Central memory CD8-positive, alpha-beta T cell (primary cell): ENCODE results near the gene PAX4.

Experiments
- ATAC-seq: fragments of 150-1000 bp; cut with Tn5 transposase; replicated peaks from 2 replicates; pipeline ENCODE4 v1.10.0; 2022; ENCODE audit warnings: mild to moderate bottlenecking, moderate FRiP score, moderate number of reproducible peaks; ENCODE audit not compliant: poor library complexity, severe bottlenecking; ENCODE audit errors: extremely low read depth
- DNase-seq, 2 donors: peaks; one replicate each; pipeline ENCODE4 v3.0.0; 2021; ENCODE audit warnings: low spot score in 2 of 2
- H3K27ac Mint-ChIP-seq: one replicate; pipeline ENCODE4 v1.8.0; 2022; ENCODE audit warnings: low read depth, mild to moderate bottlenecking, moderate library complexity, mixed read lengths
- H3K27me3 Mint-ChIP-seq: one replicate; pipeline ENCODE4 v1.8.0; 2022; ENCODE audit warnings: mixed read lengths
- H3K36me3 Mint-ChIP-seq: one replicate; pipeline ENCODE4 v1.8.0; 2022; ENCODE audit warnings: mild to moderate bottlenecking, moderate library complexity, mixed read lengths; ENCODE audit not compliant: insufficient read depth
- H3K4me1 Mint-ChIP-seq: one replicate; pipeline ENCODE4 v1.8.0; 2022; ENCODE audit warnings: mixed read lengths
- H3K4me3 Mint-ChIP-seq: one replicate; pipeline ENCODE4 v1.8.0; 2022; ENCODE audit warnings: mild to moderate bottlenecking, moderate library complexity, mixed read lengths
- H3K9me3 Mint-ChIP-seq: one replicate; pipeline ENCODE4 v1.8.0; 2022; ENCODE audit warnings: mixed read lengths

Gene PAX4, protein sequence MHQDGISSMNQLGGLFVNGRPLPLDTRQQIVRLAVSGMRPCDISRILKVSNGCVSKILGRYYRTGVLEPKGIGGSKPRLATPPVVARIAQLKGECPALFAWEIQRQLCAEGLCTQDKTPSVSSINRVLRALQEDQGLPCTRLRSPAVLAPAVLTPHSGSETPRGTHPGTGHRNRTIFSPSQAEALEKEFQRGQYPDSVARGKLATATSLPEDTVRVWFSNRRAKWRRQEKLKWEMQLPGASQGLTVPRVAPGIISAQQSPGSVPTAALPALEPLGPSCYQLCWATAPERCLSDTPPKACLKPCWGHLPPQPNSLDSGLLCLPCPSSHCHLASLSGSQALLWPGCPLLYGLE

DNA sequence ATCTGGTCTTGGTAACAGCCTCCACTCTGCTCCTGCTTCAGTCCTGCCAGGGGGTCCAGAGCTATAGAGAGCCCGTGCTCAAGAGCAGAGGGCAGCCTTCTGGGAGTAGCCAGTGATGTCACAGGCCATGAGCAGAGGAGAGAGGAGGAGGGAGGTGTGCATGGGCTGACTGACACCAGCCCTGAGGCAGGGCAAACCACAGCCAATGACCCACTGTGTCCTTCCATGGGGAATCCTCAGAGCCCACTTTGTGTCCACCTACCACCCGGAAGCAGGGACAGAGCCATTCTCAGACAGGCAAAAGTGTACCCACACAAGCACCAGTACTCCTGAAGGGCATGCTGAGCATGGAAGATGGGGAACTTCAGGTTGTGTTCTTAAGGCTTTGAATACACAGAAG, at the start of gene PAX4:
TSS of gene PAX4 (minus strand) at position 101 of the 400 bp plus-strand sequence. CDS start 2,214 bp downstream, outside the sequence.
- peaks cover 93% of the 10 kb centered on the region for H3K27me3 Mint-ChIP-seq
- no peaks in the 10 kb centered on the region for H3K9me3 Mint-ChIP-seq
- no peak within 1 kb of the TSS for H3K27ac Mint-ChIP-seq
- DNase-seq (no peak), ATAC-seq (no peak)
- no peaks in the 10 kb centered on the region for H3K36me3 Mint-ChIP-seq
- peaks cover 14% of the 10 kb centered on the region for H3K4me1 Mint-ChIP-seq
- no peak within 1 kb of the TSS for H3K4me3 Mint-ChIP-seq

DNA sequence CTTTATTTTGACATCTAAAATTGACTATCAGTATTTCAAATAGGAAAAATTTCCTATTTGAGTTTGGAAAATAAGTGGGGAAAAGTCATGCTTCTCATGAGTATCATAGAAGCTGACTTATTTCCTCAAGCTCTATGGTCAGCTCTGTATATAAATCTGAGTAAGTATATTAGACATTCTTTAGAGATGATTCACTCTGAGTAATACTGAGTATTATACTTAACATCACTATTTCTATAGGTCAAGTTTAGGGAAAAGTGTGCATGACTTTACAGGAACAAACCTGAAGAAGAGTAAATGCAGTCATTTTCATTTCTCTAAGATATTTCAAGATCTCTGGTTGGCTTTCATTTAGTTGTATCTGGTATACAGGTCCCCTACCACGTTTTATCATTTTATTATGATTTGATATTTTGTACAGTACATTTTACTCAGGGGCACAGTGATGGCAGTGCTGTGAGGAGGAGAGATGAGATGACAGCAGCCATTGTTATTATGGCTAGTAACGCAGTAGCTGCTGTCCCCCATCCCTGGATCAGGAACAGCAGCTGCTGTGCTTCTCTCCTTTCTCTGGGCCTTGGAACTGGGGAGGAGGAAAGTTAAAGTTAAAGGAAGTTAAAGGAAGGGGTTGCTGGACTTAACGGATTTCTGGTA, 49.2 kb upstream of the PAX4 start:
- ATAC-seq, result no peak
- no peaks in the 10 kb centered on the region for H3K9me3 Mint-ChIP-seq
- peaks cover 7% of the 10 kb centered on the region for H3K36me3 Mint-ChIP-seq
- no peak for DNase-seq
- no peaks in the 10 kb centered on the region for H3K27me3 Mint-ChIP-seq
- H3K4me1 Mint-ChIP-seq, result peaks cover 70% of the 10 kb centered on the region
- H3K27ac Mint-ChIP-seq, result no peak overlapping the region
- H3K4me3 Mint-ChIP-seq, result no peak overlapping the region

DNA sequence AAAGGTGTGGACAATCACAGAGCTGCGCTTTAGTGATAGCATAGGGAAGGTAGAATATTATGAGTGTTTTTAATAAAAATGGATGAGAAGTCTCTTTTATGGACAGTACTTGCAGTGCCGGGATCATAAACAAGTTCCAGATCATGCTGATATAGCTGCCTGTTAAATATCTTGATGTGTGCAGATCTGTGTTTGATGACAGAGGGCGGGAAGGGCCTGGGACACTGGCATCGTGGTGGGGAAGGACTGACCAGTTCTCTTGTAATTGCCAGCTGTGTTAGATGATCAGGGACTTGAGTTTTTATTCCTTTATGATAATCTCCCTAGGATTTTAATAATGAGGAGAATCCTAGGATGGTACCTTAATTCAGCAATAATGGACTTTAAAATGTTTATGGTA, 48.7 kb upstream of the PAX4 start:
- H3K27me3 Mint-ChIP-seq, result no peaks in the 10 kb centered on the region
- no peak overlapping the region for H3K4me3 Mint-ChIP-seq
- peaks cover 7% of the 10 kb centered on the region for H3K36me3 Mint-ChIP-seq

DNA sequence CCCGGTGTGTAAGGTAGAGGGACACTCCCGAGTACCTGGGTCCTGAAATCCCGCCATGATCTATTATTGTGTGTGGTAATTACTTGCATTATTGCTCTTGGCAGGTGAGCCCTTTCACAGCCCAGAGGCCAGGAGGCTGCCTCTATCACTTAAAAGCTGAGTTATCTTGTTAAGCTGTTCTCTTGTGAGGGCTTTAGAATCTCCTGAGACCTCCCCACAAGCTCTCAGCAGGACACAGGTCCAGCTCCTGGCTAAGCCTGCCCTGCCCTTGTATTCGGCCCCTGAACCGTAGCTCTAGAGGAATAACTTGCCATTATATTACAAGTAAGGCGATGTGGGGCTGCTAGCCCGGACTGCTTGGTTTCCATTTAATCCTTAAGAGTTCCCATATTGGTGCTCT, 48.0 kb upstream of the PAX4 start:
- H3K27ac Mint-ChIP-seq, result no peak overlapping the region
- no peaks in the 10 kb centered on the region for H3K9me3 Mint-ChIP-seq
- no peaks in the 10 kb centered on the region for H3K27me3 Mint-ChIP-seq
- DNase-seq, result no peak
- H3K4me3 Mint-ChIP-seq, result no peak overlapping the region
- ATAC-seq, result no peak
- H3K4me1 Mint-ChIP-seq, result peaks cover 71% of the 10 kb centered on the region
- peaks cover 10% of the 10 kb centered on the region for H3K36me3 Mint-ChIP-seq

More for the DNA sequence above, 48.7 kb upstream of the PAX4 start:
- ATAC-seq (no peak), DNase-seq (no peak)
- no peak overlapping the region for H3K27ac Mint-ChIP-seq
- H3K4me1 Mint-ChIP-seq, result peaks cover 69% of the 10 kb centered on the region
- no peaks in the 10 kb centered on the region for H3K9me3 Mint-ChIP-seq

DNA sequence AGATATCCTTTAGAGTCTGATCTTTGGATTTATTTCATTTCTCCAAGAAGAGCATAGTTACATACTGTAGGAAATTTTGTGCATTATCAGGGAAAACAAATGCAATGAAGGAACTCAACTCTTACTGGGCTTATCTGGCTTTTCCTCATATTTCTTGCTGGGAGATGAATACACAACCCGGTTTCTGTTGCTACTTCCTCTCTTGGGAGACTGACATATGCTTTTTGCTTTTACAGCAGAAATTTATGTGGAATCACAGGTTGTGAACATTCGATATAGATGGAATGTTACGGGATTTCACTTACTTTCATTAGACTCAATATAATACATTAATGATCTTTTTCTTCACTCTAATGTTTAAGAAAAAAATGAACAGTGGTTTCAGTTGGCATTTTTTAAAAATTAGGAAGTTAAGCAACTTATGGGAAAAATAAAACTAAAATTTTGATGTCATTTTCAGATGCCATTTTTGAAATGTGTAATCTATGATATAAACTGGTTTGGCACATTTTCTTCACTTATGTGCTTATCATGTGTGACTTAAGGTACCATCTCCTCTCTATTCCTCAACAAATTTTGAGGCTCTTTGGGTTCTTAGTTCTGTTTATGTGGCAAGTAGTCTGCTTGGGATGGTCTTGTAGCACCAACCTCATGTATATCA, 41.2 kb upstream of the PAX4 start:
- Mint-ChIP-seq H3K27ac (no peak overlapping the region), H3K9me3 (no peaks in the 10 kb centered on the region), H3K27me3 (no peaks in the 10 kb centered on the region), H3K36me3 (peaks cover 11% of the 10 kb centered on the region), H3K4me1 (peaks cover 71% of the 10 kb centered on the region), H3K4me3 (no peak overlapping the region)
- DNase-seq, result no peak
- no peak for ATAC-seq

DNA sequence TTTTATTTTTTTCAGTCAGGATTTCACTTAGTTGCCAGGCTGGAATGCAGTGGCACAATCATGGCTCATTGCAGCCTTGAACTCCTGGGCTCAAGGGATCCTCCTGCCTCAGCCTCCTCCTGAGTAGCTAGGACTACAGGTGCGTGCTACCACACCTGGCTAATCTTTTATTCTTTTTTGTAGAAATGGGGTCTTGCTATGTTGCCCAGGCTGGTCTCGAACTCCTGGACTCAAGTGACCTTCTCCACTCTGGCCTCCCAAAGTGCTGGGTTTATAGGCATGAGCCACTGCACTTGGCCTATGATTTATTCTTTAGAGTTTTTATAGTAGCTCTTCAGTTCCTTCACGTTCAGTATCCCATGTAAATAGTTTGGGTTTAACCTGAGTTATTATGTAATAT, 39.6 kb upstream of the PAX4 start:
- no peak overlapping the region for H3K27ac Mint-ChIP-seq
- peaks cover 77% of the 10 kb centered on the region for H3K4me1 Mint-ChIP-seq
- no peak for DNase-seq
- ATAC-seq, result no peak
- no peaks in the 10 kb centered on the region for H3K9me3 Mint-ChIP-seq
- peaks cover 12% of the 10 kb centered on the region for H3K36me3 Mint-ChIP-seq
- H3K27me3 Mint-ChIP-seq, result no peaks in the 10 kb centered on the region
- H3K4me3 Mint-ChIP-seq, result no peak overlapping the region

DNA sequence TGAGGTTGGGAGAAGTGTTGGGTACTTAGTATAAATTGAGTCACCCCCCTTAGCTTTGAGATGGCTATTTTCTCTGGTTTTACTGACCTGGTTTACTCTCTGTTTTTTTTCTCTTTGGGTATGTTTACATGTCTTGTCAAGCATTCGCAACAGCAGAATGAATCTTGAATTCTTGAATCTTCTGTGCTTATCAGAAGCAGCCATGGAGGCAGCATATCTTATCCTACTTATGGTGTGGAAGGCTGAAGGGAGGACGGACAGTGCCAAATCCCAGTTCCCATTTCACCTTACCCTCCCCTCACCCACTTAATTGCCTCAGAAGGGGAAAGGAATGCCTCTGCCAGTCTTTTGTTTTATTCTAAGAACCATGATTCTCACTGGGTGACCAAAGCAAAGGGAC, 37.8 kb upstream of the PAX4 start:
- no peak overlapping the region for H3K4me3 Mint-ChIP-seq
- no peaks in the 10 kb centered on the region for H3K27me3 Mint-ChIP-seq
- no peaks in the 10 kb centered on the region for H3K9me3 Mint-ChIP-seq
- DNase-seq (no peak), ATAC-seq (no peak)
- peaks cover 12% of the 10 kb centered on the region for H3K36me3 Mint-ChIP-seq
- H3K4me1 Mint-ChIP-seq, result peaks cover 78% of the 10 kb centered on the region
- H3K27ac Mint-ChIP-seq, result no peak overlapping the region

DNA sequence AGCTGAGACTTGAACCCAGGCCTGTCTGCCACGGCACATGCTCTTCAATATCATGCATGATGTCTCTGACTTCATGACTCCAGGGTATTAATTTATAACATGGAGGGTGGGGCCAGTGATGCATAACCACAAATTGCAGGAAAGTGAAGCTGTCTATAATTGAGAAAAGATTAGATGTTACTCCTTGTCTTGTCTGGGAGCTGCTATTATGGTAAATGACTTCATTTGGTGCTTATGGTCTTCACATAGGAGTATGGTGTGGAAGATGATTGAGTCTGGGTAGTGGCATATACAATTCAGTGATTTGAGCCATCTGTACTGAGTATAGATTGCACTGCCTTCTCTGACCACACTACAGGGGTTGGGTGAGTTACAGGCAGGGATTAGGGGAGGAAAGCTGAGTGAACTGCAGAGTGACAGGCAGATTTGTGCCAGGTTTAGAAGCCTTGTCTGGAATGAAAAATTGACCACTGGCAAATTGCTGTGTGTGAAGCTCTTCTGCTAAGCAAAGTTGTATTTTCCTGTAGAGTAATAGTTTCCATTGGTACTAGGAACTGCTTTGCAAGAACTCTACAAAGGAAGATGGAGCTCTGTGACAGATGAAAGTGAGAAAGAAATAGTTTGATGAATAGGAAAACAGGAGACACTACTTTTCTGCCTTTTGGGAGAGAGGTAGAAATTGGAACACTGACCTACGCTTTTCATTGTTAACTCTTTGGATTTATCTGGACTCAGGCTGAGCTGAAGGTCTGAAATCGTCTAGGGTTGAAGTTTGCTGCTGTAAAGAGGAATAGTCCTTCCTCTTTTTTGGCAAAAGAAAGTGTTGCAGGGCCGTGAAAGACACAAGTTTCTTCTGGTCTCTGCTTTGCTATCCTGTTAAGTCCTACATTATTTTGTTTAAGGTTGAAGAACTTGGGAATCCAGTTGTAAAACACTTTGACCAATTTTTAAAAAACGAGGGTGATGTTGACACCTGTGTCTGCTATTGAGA, 36.8 kb upstream of the PAX4 start:
- no peak overlapping the region for H3K4me3 Mint-ChIP-seq
- no peak for ATAC-seq
- peaks cover 70% of the 10 kb centered on the region for H3K4me1 Mint-ChIP-seq
- no peaks in the 10 kb centered on the region for H3K9me3 Mint-ChIP-seq
- DNase-seq, result no peak
- H3K27ac Mint-ChIP-seq, result no peak overlapping the region
- H3K36me3 Mint-ChIP-seq, result peaks cover 12% of the 10 kb centered on the region
- H3K27me3 Mint-ChIP-seq, result no peaks in the 10 kb centered on the region

DNA sequence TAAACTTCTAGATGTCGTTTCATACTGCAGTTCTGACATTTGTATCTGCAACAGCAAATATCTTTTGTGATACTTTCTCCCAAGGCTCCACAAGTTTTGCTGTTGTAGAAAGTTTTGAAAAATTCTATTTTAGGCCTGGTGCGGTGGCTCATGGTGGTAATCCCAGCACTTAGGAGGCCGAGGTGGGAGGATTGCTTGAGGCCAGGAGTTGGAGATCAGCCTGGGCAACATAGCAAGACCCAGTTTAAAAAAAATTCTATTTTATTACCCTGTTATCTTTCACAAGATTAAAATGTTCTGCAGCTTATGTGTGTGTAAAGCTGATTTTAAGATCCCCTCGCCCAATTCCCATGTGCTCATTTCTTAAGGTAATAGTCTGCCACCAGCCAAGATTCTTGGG, 35.5 kb upstream of the PAX4 start:
- DNase-seq, result no peak
- Mint-ChIP-seq H3K9me3 (no peaks in the 10 kb centered on the region), H3K27me3 (no peaks in the 10 kb centered on the region), H3K27ac (no peak overlapping the region), H3K4me3 (no peak overlapping the region), H3K36me3 (peaks cover 9% of the 10 kb centered on the region), H3K4me1 (peaks cover 57% of the 10 kb centered on the region)
- no peak for ATAC-seq

DNA sequence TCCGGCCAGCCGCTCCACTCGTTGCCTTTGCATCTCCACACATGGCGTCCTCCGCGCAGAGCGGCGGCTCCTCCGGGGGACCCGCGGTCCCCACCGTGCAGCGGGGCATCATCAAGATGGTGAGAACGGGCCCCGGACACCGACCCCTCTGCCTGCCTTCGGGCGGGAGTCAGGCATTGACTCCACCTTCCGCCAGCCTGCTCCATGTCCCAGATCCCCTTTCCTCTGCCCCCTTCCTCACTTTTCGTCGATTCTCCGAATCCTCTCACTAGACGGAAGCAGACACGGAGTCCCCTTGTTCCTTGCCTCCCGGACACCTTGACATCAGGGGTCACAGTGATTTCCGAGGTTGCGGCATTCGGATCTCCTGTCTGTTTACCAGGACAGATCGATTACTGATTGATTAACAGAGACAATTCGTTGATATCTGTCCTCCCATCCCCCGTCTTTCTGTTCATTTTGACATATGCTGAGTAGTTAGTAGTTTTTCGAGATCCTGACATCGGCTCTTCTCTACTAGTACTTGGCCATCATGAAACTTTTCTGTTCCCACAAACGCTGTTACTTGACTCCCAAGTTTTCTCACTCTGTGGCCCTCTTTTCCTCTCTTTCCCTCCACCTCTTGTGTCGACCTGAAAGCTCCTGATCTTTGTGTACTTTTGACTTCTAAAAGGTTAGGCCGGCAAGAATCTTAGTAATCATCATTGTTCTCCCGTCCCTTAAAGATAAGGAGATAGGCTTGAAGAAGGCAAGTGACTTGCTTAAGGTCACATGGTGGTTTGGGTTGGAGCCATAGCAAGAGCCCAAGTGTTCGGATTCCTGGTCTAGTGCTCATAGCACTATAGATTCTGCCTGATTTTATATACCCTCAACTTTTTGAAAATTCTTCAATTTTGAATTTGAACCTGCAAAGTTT, 34.6 kb upstream of the PAX4 start:
- peaks cover 9% of the 10 kb centered on the region for H3K36me3 Mint-ChIP-seq
- H3K9me3 Mint-ChIP-seq, result no peaks in the 10 kb centered on the region
- H3K4me3 Mint-ChIP-seq, result no peak overlapping the region
- ATAC-seq (peak; percentile 16), DNase-seq (no peak)
- H3K4me1 Mint-ChIP-seq, result peaks cover 56% of the 10 kb centered on the region
- peak overlapping the region; percentile 98 for H3K27ac Mint-ChIP-seq
- H3K27me3 Mint-ChIP-seq, result no peaks in the 10 kb centered on the region

DNA sequence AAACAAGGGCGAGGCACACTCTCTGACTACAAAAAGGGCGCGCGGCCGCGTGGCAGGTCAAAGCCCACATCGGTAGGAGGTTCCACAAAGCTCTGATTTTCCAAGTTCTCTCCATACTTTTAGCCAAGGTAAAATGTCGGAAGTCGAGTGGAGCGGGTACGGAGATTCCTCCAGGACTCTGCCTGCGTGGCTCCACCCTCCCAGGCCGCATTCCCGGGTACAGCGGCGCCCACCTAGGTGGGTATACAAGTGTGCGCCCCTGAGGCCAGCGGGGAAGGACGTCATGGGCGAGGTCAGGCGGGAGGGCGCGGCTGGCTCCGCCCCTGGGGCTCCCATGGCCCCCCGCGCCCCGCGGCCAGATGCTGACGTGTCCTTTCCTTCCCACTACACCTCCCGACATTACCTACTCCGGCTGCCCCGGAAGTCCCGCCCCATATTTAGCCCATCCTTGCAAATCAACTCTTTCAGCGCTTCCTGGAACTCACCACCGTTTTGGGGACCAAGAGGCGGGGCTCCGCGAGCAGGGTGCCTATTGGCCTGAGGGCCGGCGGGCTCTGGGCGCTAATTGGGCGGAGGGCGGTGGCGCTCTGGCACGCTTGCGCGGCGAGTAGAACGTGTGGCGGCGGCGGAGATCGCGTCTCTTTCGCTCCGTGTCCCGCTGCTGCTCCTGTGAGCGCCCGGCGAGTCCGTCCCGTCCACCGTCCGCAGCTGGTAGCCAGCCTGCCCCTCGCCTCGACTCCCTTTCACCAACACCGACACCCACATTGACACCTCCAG, 33.8 kb upstream of the PAX4 start, which contains the start of gene SND1:
TSS of gene SND1 (plus strand) at position 639 of the 777 bp plus-strand sequence. CDS start 180 bp downstream, outside the sequence.
- no peak within 1 kb of the TSS for H3K4me3 Mint-ChIP-seq

More for the DNA sequence above, 33.8 kb upstream of the PAX4 start, which contains the start of gene SND1:
- Mint-ChIP-seq H3K36me3 (peaks cover 9% of the 10 kb centered on the region), H3K27ac (peak within 1 kb of the TSS; percentile 98), H3K27me3 (no peaks in the 10 kb centered on the region), H3K4me1 (peaks cover 50% of the 10 kb centered on the region), H3K9me3 (no peaks in the 10 kb centered on the region)
- DNase-seq, result peak; percentile 93 to 96
- peak; percentile 96 for ATAC-seq
